H9 (cell line): Measurements from ENCODE around the gene NACA. TPM values are rescaled to one million over a fixed set of nuclear protein-coding genes. Genes with fewer than 3 reads are reported as not detected.

ENCODE experiments used
- DNase-seq: peaks from one replicate; pipeline ENCODE4 v3.0.0-alpha.2; 2017
- H2AFZ ChIP-seq: one replicate; pipeline ENCODE4 v1.6.1; 2013; ENCODE audit warnings: mild to moderate bottlenecking, low read length, control low read depth, moderate library complexity
- H2AK5ac ChIP-seq: 2 replicates; pipeline ENCODE4 v1.6.1; 2013; ENCODE audit warnings: low read length, control low read depth, mixed read lengths; ENCODE audit not compliant: insufficient read length
- H2BK120ac ChIP-seq: one replicate; pipeline ENCODE4 v1.6.1; 2013; ENCODE audit warnings: low read depth, mild to moderate bottlenecking, low read length, control low read depth, inconsistent platforms; ENCODE audit not compliant: poor library complexity, severe bottlenecking
- H2BK12ac ChIP-seq: 2 replicates; pipeline ENCODE4 v1.6.1; 2013; ENCODE audit warnings: low read length, control low read depth, mixed read lengths, low read depth; ENCODE audit not compliant: insufficient read length
- H2BK15ac ChIP-seq: 2 replicates; pipeline ENCODE4 v1.6.1; 2013; ENCODE audit warnings: low read depth, low read length, control low read depth
- H2BK20ac ChIP-seq: one replicate; pipeline ENCODE4 v1.6.1; 2013; ENCODE audit warnings: low read depth, mild to moderate bottlenecking, low read length, control low read depth, inconsistent platforms; ENCODE audit not compliant: poor library complexity, severe bottlenecking
- H2BK5ac ChIP-seq: 2 replicates; pipeline ENCODE4 v1.6.1; 2013; ENCODE audit warnings: low read length, control low read depth, mixed read lengths; ENCODE audit not compliant: insufficient read length
- H3K14ac ChIP-seq: 2 replicates; pipeline ENCODE4 v1.6.1; 2013; ENCODE audit warnings: low read length, control low read depth; ENCODE audit not compliant: insufficient read depth
- H3K18ac ChIP-seq: 2 replicates; pipeline ENCODE4 v1.6.1; 2013; ENCODE audit warnings: low read depth, mild to moderate bottlenecking, mixed read lengths, low read length, control low read depth; ENCODE audit not compliant: insufficient read length
- H3K23ac ChIP-seq: 2 replicates; pipeline ENCODE4 v1.6.1; 2013; ENCODE audit warnings: low read length, control low read depth, mixed read lengths, low read depth; ENCODE audit not compliant: insufficient read length
- H3K23me2 ChIP-seq: 2 replicates; pipeline ENCODE4 v1.6.1; 2013; ENCODE audit warnings: low read depth, mild to moderate bottlenecking, mixed read lengths, low read length, control low read depth; ENCODE audit not compliant: insufficient read length, poor library complexity, severe bottlenecking
- H3K27ac ChIP-seq: 2 replicates; pipeline ENCODE4 v1.5.1; 2013; ENCODE audit warnings: low read length, control low read depth, mixed read lengths, low read depth; ENCODE audit not compliant: insufficient read length
- H3K27me3 ChIP-seq: 2 replicates; pipeline ENCODE4 v1.6.1; 2013; ENCODE audit warnings: low read length, control low read depth, inconsistent platforms; ENCODE audit not compliant: insufficient read depth
- H3K4ac ChIP-seq: 2 replicates; pipeline ENCODE4 v1.6.1; 2013; ENCODE audit warnings: low read depth, mild to moderate bottlenecking, control low read depth, inconsistent platforms, low read length, moderate library complexity
- H3K4me1 ChIP-seq: 2 replicates; pipeline ENCODE4 v1.6.1; 2013; ENCODE audit warnings: low read length, control low read depth, inconsistent platforms; ENCODE audit not compliant: insufficient read depth
- H3K4me2 ChIP-seq: 2 replicates; pipeline ENCODE4 v1.6.1; 2013; ENCODE audit warnings: low read length, control low read depth, mixed read lengths; ENCODE audit not compliant: insufficient read length, insufficient read depth
- H3K56ac ChIP-seq: 2 replicates; pipeline ENCODE4 v1.6.1; 2013; ENCODE audit warnings: low read depth, mild to moderate bottlenecking, mixed read lengths, low read length, control low read depth; ENCODE audit not compliant: insufficient read length
- H3K79me1 ChIP-seq: 2 replicates; pipeline ENCODE4 v1.6.1; 2013; ENCODE audit warnings: low read depth, mild to moderate bottlenecking, moderate library complexity, low read length, control low read depth, inconsistent platforms; ENCODE audit not compliant: insufficient read depth, poor library complexity, severe bottlenecking
- H3K79me2 ChIP-seq: 2 replicates; pipeline ENCODE4 v1.6.1; 2013; ENCODE audit warnings: low read length, control low read depth, inconsistent platforms; ENCODE audit not compliant: insufficient read depth
- H3K9ac ChIP-seq: 2 replicates; pipeline ENCODE4 v1.6.1; 2013; ENCODE audit warnings: low read length, control low read depth, mixed read lengths; ENCODE audit not compliant: insufficient read length; ENCODE audit errors: extremely low read depth
- H3K9me3 ChIP-seq: one replicate; pipeline ENCODE4 v1.6.1; 2013; ENCODE audit warnings: low read depth, low read length, inconsistent platforms; ENCODE audit not compliant: control insufficient read depth
- H3T11ph ChIP-seq: one replicate; pipeline ENCODE4 v1.6.1; 2013; ENCODE audit warnings: mild to moderate bottlenecking, low read length, control low read depth, inconsistent platforms
- H4K20me1 ChIP-seq: one replicate; pipeline ENCODE4 v1.6.1; 2013; ENCODE audit not compliant: control insufficient read depth, insufficient read length, insufficient read depth
- H4K5ac ChIP-seq: 2 replicates; pipeline ENCODE4 v1.6.1; 2013; ENCODE audit warnings: low read depth, mild to moderate bottlenecking, mixed read lengths, low read length, control low read depth; ENCODE audit not compliant: insufficient read length
- H4K8ac ChIP-seq: replicated peaks from 2 replicates; pipeline ENCODE4 v1.6.1; 2013; ENCODE audit warnings: low read length, control low read depth, mixed read lengths, low read depth; ENCODE audit not compliant: insufficient read length
- H4K91ac ChIP-seq: 2 replicates; pipeline ENCODE4 v1.6.1; 2013; ENCODE audit warnings: low read depth, mild to moderate bottlenecking, moderate library complexity, mixed read lengths, low read length, control low read depth; ENCODE audit not compliant: insufficient read length
- H3K27ac Mint-ChIP-seq, 3 experiments: 2 replicates in 2 of 3; 3 replicates in 1 of 3; pipeline ENCODE4 v1.8.0; 2020 to 2021; ENCODE audit warnings: mixed read lengths in 3 of 3, mild to moderate bottlenecking in 1 of 3, moderate library complexity in 1 of 3
- H3K27me3 Mint-ChIP-seq: 2 replicates; pipeline ENCODE4 v1.8.0; 2021; ENCODE audit warnings: low read depth, mild to moderate bottlenecking, moderate library complexity, mixed read lengths
- H3K36me3 Mint-ChIP-seq, 3 experiments: 2 replicates in 2 of 3; 3 replicates in 1 of 3; pipeline ENCODE4 v1.8.0; 2020 to 2021; ENCODE audit warnings: low read depth in 3 of 3, mixed read lengths in 3 of 3; ENCODE audit not compliant: insufficient read depth in 1 of 3
- H3K4me1 Mint-ChIP-seq, 2 experiments: 2 replicates each; pipeline ENCODE4 v1.8.0; 2020; ENCODE audit warnings: mixed read lengths in 2 of 2
- H3K4me3 Mint-ChIP-seq, 2 experiments: 2 replicates in 1 of 2; 3 replicates in 1 of 2; pipeline ENCODE4 v1.8.0; 2020 to 2021; ENCODE audit warnings: mild to moderate bottlenecking in 2 of 2, mixed read lengths in 2 of 2, moderate library complexity in 1 of 2
- H3K9me3 Mint-ChIP-seq, 2 experiments: 2 replicates in 1 of 2; 3 replicates in 1 of 2; pipeline ENCODE4 v1.8.0; 2020; ENCODE audit warnings: mild to moderate bottlenecking in 2 of 2, mixed read lengths in 2 of 2, moderate library complexity in 1 of 2
- WGBS: extraction: QIAGEN DNeasy Blood & Tissue Kit; methylation state at CpG from one replicate; pipeline ENCODE4 v1.1.7; 2013; ENCODE audit warnings: missing lambda C conversion rate, low lambda C conversion rate, mixed read lengths; ENCODE audit not compliant: insufficient read length; ENCODE audit errors: extremely low coverage; 5-methylcytosine and 5-hydroxymethylcytosine counted together
- total RNA-seq: library from RNA; stranded (reverse); gene quantifications from 2 replicates; pipeline ENCODE4 v1.2.1, GENCODE V29; 2021
- TF ChIP-seq, protein P1 (sequence below): fragments of 200-600 bp; sonication (generic); conservative IDR thresholded peaks from 3 replicates; pipeline ENCODE4 v1.8.0; 2021; ENCODE audit warnings: antibody characterized with exemption, mild to moderate bottlenecking

Gene NACA
- total RNA-seq, 1 experiment from 2014 or later, result 1,204 TPM

DNA sequence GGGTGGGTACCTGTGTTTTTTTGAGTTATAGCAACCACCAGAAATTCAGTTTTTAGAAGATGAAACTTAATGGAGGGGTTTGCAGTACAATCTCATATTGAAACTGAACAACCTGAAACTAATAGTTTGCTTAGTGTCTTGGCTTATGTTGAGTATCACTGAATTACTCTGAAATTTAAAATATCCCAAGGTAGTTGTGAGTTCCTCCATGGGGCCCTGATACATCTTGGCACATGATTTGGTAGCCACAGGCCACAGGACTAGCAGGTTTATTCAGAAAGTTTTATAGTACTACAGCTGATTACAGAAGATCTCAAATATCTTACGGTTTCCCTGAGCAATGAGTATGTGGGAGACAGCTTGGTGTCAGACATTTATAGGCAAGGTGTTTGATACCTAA, 47.4 kb downstream of the NACA start:
- no peak overlapping the region for H3T11ph ChIP-seq
- H2BK15ac ChIP-seq, result no peak overlapping the region
- H2BK12ac ChIP-seq, result no peak overlapping the region
- H3K79me2 ChIP-seq, result peaks cover 64% of the 10 kb centered on the region; the same call in 1 of the 2 replicates
- no peak overlapping the region for H2BK120ac ChIP-seq
- H3K9me3 ChIP-seq, result no peaks in the 10 kb centered on the region
- H2BK20ac ChIP-seq, result no peak overlapping the region
- no peak overlapping the region for H3K9ac ChIP-seq
- H3K79me1 ChIP-seq, result peaks cover 3% of the 10 kb centered on the region
- H3K4ac ChIP-seq, result no peak overlapping the region
- no peaks in the 10 kb centered on the region for H3K4me1 ChIP-seq
- H3K27ac ChIP-seq, result no peak overlapping the region
- H3K23ac ChIP-seq, result no peak overlapping the region
- no peaks in the 10 kb centered on the region for H3K9me3 Mint-ChIP-seq
- no peak overlapping the region for H2AFZ ChIP-seq
- H3K27me3 ChIP-seq, result no peaks in the 10 kb centered on the region
- H3K56ac ChIP-seq, result no peak overlapping the region
- WGBS, result no CpG with 5 or more reads among the region's 1 CpG
- no peaks in the 10 kb centered on the region for H4K20me1 ChIP-seq
- H4K5ac ChIP-seq, result no peak overlapping the region
- no peak overlapping the region for H3K14ac ChIP-seq
- no peak overlapping the region for H3K4me2 ChIP-seq
- no peak overlapping the region for H3K4me3 Mint-ChIP-seq
- H3K27me3 Mint-ChIP-seq, result no peaks in the 10 kb centered on the region
- H3K4me1 Mint-ChIP-seq, result peaks cover 5 to 10% of the 10 kb centered on the region in 2 experiments; a peak in 3 of 4 replicates
- no peak overlapping the region for H2AK5ac ChIP-seq
- H3K23me2 ChIP-seq, result no peaks in the 10 kb centered on the region
- H4K91ac ChIP-seq, result no peak overlapping the region
- H3K27ac Mint-ChIP-seq, result peak overlapping the region in 1 of 3 experiments; percentile 76; a peak in 1 of 7 replicates
- H2BK5ac ChIP-seq, result no peak overlapping the region
- no peak for DNase-seq
- H3K18ac ChIP-seq, result no peak overlapping the region
- TF ChIP-seq, protein P1, sequence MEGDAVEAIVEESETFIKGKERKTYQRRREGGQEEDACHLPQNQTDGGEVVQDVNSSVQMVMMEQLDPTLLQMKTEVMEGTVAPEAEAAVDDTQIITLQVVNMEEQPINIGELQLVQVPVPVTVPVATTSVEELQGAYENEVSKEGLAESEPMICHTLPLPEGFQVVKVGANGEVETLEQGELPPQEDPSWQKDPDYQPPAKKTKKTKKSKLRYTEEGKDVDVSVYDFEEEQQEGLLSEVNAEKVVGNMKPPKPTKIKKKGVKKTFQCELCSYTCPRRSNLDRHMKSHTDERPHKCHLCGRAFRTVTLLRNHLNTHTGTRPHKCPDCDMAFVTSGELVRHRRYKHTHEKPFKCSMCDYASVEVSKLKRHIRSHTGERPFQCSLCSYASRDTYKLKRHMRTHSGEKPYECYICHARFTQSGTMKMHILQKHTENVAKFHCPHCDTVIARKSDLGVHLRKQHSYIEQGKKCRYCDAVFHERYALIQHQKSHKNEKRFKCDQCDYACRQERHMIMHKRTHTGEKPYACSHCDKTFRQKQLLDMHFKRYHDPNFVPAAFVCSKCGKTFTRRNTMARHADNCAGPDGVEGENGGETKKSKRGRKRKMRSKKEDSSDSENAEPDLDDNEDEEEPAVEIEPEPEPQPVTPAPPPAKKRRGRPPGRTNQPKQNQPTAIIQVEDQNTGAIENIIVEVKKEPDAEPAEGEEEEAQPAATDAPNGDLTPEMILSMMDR, result no peak
- H4K8ac ChIP-seq, result no peak overlapping the region
- peaks cover 19 to 56% (median 38%) of the 10 kb centered on the region in 3 experiments; a peak in 6 of 7 replicates for H3K36me3 Mint-ChIP-seq
